SH-SY5Y (cell line): Measurements from ENCODE around the gene KIAA1549.

Source experiments
- GATA2 ChIP-seq: IDR thresholded peaks from 2 replicates; pipeline ENCODE4 v1.6.1; 2011; ENCODE audit warnings: mild to moderate bottlenecking, low read depth, low read length
- GATA3 ChIP-seq: IDR thresholded peaks from 2 replicates; pipeline ENCODE4 v1.6.1; 2011; ENCODE audit warnings: low read depth, mild to moderate bottlenecking, low read length, moderate library complexity

Gene KIAA1549

DNA sequence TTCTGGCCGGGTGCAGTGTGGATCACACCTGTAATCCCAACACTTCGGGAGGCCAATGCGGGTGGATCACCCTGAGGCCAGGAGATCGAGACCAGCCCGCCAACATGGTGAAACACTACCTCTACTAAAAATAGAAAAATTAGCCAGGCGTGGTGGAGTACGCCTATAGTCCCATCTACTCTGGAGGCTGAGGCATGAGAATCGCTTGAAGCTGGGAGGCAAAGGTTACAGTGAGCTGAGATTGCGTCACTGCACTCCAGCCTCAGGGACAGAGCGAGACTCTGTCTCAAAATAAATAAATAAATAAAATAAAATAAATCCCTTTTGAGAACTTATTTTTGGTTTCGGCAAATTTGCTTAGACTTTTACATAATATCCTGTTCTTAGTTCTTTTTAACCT, 151.9 kb downstream of the KIAA1549 start:
- no peak for TF ChIP-seq GATA3
- no peak for TF ChIP-seq GATA2

DNA sequence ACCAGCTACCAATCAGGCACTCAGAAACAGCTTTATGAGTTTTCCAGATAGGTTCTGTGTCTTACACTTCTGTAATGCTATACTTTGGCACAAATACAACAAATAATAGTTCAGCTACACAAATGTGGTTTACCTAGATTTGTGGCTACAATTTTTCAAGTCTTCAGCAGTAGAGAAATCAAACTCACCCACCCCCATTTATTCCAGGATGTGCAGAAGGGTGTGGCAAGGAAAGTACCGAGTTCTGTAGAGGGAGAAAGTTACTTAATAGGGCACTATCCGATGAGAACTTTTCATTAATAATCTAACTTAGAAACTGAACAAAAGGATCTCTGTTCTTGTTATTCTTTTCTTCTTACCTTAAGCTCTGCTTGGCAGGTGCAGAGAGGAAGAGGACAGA, 152.9 kb downstream of the KIAA1549 start:
- TF ChIP-seq GATA3 (no peak), GATA2 (no peak)

DNA sequence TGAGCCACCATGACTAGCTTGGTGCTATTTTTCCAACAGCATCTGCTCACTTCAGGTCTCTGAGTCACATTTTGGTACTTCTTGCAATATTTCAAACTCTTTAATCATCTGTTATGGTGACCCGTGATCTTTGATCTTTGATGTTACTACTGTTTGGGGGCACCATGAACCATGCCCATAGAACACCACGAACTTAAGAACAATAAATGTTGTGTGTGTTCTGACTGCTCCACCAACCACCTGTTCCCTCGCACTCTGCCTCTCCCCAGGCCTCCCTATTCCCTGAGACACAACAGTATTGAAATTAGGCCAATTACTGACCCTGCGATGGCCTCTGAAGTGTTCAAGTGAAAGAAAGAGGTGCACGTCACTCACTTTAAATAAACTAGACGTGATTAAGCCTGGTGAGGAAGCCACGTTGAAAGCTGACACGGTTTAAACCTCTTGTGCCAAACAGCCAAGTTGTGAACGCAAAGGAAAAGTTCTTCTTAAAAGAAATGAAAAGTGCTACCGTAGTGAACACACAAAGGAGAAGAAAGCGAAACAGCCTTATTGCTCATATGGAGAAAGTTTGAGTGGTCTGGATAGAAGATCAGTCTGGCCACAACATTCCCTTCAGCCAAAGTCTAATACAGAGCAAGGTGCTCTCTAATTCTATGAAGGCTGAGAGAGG, 156.0 kb downstream of the KIAA1549 start:
- TF ChIP-seq GATA3 (no peak), GATA2 (no peak)

DNA sequence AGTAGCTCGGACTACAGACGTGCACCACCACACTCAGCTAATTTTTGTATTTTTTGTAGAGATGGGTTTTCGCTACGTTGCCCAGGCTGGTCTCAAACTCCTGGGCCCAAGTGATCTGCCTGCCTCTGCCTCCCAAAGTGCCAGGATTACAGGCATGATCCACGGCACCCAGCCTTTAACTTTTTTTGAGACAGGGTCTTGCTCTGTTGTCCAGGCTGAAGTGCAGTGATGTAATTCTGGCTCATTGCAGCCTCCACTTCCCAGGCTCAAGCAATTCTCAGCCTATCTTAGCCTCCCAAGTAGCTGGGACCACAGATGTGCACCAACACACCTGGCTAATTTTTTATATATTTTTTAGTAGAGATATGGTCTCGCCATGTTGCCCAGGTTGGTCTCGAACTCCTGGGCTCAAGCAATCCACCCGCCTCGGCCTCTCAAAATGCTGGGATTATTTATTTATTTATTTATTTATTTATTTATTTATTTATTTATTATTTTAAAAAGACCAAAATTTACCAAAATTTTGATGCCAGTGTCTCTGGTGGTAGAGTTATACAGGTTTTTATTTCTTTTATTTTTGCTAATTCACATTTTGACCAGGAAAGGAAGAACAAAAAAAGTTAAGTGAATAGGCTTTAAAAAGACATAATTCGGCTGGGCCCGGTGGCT, 158.2 kb downstream of the KIAA1549 start:
- TF ChIP-seq GATA2: no peak
- no peak for TF ChIP-seq GATA3

DNA sequence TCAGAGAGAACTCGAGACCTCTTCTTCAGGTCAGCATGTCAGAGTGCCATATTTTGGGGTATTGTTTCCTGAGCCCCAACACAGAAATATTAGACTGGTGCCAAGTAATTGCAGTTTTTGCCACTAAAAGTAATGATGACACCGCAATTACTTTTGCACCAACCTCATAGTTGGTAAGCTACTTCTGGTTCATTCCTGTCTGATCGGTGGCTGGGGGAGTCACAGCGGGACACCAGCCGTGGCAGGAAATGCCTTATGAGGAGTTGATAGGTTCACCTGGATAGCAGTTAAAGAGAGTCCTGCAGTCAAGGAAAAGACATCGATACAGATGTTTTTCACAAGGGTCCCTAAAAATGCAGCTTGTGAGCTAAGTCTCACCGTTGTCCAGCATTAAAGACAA, 159.3 kb downstream of the KIAA1549 start:
- TF ChIP-seq GATA2 (no peak), GATA3 (no peak)

DNA sequence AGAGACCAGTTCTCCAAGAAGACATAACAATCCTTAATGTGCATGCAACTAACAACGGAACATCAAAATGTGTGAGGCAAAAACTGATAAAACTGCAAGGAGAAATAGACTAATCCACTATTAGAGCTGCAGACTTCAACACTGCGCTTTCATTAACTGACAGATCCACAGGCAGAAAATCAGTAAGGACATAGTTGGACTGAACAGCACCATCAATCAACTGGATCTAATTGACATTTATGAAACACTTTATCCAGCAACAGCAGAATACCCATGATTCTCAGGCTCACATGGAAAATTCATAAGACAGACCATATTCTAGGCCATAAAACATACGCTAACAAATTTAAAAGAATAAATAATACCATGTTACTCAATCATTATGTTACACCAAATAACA, 161.6 kb downstream of the KIAA1549 start:
- TF ChIP-seq GATA2 (no peak), GATA3 (no peak)

DNA sequence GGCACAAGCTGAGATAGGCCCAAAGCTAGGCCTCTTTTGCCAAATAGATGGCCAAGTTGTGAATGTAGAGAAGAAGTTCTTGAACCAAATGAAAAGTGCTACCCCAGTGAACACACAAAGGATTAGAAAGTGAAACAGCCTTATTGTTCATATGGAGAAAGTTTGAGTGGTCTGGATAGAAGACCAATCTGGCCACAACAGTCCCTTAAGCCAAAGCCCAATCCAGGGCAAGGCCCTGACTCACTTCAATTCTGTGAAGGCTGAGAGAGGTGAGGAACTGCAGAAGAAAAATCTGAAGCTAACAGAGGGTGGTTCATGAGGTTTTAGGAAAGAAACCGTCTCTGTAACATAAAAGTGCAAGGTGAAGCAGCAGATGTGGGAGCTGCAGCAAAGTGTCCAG, 164.5 kb downstream of the KIAA1549 start:
- no peak for TF ChIP-seq GATA2
- no peak for TF ChIP-seq GATA3

DNA sequence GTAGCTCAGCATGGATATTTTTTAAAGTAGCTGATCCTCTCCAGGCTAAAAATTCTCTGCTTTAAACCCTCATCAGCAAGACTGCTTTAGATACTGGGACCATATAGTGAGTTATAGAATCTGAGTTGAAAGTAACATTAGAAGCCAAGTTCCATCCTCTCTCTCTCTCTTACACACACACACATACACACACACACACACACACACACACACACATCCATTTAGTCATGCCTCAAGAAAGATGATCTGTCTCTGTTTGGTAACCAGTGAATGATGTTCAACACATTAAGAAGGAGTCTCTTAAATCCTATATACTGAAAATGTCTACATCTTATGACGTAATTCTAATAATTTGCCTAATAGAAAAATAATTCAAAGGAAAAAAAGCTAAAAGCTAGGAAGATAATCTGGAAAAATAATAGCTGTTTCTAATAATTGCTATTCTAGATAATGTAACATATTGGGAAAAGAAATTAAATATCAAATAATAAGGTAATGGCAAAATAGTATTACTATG, 166.3 kb downstream of the KIAA1549 start:
- TF ChIP-seq GATA2: no peak
- no peak for TF ChIP-seq GATA3

DNA sequence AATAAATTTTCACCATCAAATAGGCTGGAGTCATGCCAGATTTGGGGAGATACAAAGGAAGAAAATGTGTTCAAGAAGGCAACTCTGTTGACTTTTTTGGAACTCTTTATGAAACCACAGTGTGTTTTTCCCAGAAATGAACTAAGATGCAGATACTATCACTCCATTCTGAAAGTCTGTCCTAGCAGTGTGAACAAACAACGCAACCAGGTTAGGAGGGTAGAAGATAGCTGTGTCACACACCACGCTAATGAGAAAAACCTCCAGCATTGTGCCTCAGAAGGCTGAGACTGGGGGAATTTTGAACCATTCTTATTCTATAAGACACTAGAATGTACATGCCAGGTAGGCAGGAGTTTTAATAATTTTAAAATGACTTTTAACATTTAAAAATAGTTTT, 167.2 kb downstream of the KIAA1549 start:
- no peak for TF ChIP-seq GATA3
- no peak for TF ChIP-seq GATA2

DNA sequence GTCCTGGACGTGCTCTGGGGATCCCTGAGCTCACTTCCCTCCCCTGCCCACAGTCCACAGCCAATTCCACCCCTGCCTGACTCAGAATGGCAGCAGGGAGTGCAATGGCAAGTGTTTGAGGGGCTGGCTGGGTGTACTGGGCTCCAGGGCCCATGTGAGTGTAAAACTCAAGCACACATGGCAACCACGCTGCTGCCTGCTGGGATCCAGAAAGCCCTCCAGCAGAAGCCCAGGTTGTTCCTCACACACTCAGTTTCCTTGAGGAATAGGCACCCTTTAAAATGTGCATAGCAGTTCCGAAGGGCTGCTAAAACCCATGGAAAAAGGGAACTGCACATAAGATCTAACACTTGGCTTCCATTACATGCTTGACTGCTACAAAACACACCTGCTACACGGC, 171.8 kb downstream of the KIAA1549 start:
- no peak for TF ChIP-seq GATA3
- TF ChIP-seq GATA2: no peak

DNA sequence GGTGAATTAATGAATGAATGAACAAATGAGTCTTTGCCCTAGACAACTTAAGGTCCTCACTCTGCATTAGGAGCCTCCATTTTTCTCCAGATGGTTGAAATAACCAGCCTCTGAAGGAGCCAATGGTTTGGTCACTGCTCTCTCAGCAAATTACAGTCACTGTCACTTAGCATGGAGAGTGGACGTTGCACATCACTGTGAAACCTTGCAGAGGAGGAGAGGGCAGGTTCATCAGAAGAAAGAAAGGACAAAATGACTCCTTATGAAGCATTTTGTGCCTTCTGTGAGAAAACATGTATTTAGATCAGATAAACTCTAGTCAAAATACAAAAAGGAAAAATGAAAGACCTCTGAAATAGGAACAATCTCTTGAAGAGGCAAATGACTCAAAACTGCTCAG, 176.6 kb downstream of the KIAA1549 start:
- TF ChIP-seq GATA3 (no peak), GATA2 (no peak)

DNA sequence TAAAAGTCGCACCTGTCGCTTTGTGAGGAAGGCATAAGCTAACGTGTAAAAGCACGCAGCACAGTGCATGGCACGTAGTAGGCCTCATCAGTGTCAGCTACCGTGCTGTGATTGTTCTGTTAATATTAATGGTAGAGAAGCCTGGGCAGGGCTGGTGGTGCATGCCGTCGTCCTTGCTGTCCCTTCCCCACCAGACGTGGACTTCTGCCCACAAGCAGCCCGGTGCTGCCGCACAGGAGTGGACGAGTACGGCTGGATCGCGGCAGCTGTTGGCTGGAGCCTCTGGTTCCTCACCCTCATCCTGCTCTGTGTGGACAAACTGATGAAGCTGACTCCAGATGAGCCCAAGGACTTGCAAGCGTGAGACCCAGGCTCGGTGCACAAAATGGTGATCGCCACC, 178.5 kb downstream of the KIAA1549 start:
- TF ChIP-seq GATA3 (no peak), GATA2 (no peak)

DNA sequence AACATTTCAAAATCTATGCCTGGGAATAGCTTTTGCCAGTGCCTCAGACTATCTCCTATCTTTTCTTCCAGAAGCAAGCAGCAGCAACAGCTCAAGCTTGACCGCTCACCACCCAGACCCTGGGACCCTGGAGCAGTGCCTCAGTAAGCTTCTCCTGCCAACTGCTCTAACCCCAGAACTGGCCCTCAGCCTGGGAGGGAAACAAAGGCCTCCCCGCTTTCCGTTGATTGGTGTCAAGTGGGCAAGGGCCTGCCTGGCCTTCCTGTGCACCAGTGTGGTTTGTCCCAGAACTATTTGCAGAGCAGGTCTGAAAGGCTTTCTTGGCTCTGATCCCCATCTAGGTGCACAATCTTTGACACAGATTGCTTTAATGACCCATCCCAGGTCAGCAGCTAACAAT, 179.9 kb downstream of the KIAA1549 start:
- no peak for TF ChIP-seq GATA2
- TF ChIP-seq GATA3: no peak

DNA sequence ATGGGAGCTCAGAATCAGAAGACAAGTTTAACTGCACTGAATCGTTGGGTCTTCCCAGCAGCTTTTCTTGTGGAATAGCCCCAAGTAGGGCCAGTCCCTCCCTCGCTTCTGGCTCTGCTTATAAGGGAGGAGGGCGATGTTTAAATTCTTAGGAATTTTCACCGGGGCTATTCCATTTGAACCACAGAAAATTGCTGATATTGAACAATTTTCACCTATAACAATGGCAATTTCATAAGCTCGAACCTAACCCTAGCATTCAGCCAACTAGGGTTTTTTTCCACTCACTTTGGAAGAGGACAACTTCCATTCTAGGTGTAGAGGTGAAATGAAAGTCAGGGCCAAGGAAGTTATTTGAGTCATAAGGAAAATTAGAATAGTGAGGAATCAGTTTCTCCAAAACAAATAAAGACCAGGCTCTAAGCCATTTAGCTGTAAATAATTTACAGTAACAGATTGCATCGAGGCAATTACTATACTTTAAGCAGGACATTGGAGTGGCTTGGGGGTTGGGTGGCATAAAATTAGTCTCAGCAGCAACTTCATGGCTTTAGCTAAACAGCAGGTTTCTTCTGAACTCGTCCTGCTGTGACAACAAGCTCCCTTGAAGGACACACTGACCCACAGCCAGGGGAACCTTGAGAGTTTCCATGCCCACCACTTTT, 181.7 kb downstream of the KIAA1549 start:
- TF ChIP-seq GATA2 (no peak), GATA3 (no peak)

DNA sequence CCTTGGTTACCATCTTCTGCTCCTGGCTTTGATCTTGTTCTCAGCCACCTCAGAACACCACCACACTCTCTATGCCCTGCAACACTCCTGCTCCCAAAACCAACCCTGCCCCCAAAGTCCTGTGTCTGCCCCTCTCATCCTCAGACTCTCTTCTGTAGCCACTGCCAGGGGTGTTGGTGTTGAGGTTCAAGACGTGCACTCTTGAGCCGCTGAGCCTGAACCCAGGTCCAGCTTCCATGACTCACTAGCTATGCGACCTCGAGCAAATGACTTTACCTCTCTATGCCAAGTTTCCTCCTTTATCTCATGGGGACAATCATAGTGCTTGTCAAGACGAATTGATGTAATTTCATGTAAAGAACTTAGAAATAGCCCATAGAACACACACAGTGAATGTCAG, 182.4 kb downstream of the KIAA1549 start:
- TF ChIP-seq GATA3: no peak
- TF ChIP-seq GATA2: no peak
